Measurements from ENCODE around the gene RETREG1.
"Not testable (repeated sequence)": the region's sequence is repeated elsewhere in the genome, so short reads cannot be mapped to it uniquely, and the experiment has no call there.

The RETREG1 gene, protein sequence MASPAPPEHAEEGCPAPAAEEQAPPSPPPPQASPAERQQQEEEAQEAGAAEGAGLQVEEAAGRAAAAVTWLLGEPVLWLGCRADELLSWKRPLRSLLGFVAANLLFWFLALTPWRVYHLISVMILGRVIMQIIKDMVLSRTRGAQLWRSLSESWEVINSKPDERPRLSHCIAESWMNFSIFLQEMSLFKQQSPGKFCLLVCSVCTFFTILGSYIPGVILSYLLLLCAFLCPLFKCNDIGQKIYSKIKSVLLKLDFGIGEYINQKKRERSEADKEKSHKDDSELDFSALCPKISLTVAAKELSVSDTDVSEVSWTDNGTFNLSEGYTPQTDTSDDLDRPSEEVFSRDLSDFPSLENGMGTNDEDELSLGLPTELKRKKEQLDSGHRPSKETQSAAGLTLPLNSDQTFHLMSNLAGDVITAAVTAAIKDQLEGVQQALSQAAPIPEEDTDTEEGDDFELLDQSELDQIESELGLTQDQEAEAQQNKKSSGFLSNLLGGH
- total RNA-seq = 31.0 to 87.2 (median 38.6) reads per million in 4 donors

DNA sequence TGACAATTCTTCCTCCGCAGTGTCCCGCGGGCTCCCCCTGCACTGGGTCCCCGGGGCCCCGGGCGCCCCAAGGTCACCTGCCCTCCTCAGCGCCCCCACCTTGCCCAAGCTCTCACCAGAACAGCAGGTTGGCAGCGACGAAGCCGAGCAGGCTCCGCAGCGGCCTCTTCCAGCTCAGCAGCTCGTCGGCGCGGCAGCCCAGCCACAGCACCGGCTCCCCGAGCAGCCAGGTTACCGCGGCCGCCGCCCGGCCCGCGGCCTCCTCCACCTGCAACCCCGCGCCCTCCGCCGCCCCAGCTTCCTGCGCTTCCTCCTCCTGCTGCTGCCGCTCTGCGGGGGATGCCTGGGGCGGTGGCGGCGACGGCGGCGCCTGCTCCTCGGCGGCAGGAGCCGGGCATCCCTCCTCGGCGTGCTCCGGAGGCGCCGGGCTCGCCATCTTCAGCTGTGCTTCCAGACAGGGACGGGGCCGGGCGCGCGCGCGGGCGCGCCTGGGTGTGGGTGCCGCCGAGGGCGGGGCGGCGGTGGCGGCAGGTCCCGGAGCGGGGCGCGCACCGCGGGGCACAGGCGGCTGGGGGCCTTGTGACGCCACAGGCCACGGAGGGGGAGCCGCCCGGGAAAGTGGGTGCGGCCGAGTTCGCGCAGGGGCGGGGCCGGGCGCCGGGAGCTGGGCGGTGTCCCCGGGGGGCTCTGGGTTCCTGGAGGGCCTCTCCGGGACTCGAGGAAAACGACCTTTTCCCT, at the start of gene RETREG1:
RETREG1 (minus strand) TSS at position 462 of the 738 bp plus-strand sequence; CDS start at position 436, 26 bp downstream.
- peak; percentile 59 to 82 (median 75) for DNase-seq

DNA sequence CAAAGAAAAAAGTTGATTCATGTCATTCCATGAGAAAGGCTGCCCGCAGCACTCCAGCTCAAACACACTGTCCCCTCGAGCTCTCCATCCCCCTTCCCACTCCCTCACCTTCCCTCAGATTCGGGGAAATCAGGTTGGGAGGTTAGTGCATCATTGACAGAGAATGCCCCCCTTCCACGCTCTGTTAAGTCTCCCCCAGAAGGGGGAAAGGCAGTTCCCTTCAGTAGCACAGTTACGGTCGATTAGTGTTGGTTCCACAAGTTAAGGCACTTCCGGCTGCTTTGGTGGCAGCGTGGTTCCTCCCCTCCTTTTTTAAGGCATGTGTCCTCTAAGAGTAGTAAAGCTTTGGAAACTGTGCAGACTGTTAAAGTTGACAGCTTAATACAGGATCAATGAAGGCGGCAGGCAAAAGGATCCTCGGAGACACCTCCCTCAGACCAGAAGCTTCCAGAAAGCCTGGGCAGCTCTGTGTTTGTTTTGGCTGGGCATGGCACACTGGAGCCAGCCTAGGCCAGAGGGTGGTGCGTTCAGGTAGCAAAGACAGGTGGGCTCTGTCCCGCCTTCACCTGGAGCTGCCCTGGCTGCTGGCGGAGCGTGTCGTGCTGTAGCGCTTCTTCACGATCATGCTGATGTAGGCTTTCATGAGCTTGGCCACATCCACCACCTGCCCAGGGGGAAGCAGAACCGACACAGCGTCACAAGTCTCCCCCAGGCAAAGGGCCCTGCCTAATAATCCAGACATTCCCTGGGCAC, 49.5 kb upstream of the RETREG1 start:
- no peak for DNase-seq

DNA sequence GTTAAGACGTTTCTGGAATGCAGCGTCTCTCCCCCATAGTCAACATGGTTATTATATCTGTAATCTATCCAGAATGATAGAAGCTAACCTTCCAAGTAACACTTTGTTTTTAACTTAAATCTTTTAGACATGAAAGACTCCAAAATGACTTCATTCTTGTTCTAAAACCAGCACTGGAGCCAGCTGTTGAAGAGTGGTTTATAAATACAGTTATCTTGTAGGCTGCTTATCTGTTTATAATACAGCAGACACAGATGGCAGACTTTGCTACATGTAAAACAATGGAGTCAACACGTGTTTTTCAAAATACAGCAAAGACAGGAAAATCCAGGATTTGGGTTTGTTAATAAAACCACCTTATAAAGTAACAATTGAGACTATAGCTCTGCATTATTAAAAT, 48.8 kb upstream of the RETREG1 start:
- no peak for DNase-seq

DNA sequence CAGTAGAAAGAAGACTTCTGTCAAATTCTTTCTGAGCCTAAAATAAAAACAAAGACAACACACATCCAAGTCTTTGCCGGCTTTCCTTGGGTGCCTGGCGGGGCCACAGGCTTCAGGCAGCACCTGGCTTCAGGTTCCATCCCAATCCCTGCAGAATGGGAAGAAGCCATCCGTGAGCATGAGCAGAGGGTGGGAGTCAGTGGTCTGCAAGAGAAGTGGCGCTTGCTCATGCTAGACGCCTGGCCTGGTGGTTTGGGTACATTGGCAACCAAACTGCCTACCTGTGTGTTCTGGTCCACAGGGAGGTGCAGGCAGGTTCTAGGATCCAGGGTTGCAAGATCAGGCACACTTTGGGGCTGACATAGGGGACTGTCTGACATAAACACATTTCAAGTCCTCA, 47.6 kb upstream of the RETREG1 start:
- no peak for DNase-seq

DNA sequence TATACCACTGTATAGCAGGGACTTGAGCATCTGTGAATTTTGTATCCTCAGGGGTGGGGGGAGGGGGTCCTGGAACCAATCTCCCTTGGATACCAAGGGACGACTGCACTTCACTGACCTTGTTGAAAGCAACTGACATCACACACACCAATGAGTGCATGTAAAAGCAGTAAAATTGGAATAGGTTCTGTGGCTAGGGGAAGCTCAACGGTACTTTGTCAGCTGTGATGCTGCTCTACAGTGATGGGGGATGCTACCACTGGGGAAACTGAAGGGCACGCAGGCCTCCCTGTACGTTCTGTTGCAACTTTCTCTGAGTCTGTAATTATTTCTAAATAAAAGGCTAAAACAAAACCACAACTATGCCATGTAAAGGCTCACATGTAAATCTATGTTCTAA, 47.0 kb upstream of the RETREG1 start:
- DNase-seq = no peak

DNA sequence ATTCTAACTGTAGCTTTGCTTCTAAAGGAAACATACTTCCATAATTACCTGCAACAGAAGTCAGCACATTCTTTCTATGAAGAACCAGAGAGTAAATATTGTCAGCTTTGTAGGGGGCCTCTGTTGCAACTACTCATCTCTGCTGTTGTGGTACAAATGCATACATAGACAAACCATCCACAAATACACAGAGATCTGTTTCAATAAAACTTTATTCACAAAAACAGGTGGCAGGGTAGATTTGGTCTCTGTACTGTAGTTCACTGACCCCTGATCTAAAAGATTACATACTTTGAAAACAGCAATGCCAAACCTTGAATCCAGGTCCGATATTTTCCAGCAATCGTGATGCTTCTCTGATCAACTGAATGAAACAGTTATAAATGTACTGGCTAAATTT, 44.9 kb upstream of the RETREG1 start:
- no peak for DNase-seq

DNA sequence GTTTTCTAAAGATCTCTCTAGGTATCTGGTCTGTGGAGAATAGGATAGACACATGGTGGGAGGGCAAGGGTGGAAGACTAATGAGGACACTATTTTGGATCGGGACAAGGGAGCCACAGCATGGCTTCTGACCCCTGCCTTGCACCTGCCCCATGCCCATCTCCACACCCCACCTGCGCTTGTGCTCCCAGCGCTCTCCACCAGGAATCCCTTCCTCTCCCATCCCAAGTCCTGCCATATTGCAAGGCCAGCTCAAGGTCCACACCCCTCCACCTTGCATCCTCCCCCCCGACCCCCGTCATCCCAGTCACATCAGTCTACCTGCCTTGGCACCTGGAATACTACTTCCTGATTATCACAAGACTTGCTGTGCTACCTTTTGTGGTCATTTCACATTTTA, 44.2 kb upstream of the RETREG1 start:
- DNase-seq = no peak

DNA sequence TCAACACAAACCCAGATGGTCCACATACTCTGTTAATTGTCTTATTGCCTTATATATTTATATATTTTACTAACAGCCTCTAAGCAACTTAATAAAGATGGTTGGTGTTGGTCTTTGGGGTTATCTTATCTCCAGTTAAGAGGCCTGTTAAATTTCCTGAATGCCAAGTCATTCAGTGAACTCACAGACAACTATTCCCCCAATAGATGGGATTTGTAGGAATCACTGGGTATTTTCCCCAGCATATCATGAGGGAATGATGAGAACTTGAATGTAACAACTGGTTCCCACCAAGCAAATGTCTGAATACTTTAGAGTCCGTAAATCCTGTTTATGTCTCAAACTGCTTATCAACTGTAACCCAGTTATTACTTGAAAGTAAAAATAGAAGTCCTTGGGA, 42.7 kb upstream of the RETREG1 start:
- no peak for DNase-seq

DNA sequence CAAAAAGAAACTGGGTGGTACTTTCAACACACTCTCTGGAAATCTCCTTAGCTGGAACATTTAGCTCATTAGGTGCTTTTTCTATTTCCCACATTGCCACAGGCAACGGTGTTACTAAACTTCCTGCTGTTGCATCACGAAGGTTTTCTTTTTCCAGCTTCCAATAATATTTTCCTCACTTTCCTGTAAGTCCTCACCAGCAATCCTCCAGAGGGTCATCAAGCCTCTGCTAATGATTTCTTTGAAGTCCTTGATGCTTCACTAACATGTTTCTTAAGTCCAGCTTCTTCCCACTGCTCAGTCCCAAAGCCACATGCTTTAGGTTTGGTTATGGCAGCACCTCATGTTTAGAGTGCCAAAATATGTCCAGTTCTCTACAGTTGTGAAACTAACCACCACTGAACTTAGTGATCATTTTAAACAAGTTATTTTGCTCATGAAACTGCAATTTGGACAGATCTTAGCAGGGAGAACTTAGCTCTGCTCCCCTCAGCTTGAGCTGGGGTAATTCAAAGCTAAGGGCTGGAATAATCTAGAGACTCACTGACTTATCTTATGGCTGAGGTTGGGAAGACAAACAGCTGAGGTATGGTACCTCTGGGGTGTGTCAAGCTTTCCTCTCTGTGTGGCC, 39.9 kb upstream of the RETREG1 start:
- no peak for DNase-seq

DNA sequence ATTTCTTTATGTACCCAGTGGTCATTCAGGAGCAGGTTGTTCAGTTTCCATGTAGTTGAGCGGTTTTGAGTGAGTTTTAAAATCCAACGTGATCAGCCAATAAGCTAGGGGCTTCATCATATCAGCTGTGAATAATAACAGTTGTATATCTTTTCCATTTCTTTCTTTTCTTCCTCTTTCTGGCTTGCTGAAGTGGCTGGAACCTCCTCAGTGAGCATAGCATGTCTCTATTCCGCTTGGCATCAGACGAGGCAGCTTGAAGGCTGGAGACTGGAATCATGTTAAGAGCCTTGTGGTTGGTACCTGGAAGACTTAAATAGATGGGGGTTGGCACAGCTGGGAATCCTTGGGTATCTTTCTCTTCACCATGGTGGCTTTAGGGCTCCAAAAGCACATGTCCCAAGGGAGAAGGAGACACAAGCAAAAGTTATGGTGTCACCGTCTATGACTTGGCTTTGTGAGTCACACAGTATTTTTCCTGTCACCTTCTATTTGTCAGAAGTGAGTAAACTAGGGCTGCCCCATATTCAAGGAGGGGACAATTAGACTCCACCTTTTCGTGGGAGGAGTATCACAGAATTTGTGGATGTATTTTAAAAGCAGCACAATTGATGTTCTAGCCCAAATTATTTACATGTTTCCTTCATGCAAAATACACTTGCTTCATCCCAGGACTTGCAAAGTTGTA, 38.0 kb upstream of the RETREG1 start:
- DNase-seq = no peak

DNA sequence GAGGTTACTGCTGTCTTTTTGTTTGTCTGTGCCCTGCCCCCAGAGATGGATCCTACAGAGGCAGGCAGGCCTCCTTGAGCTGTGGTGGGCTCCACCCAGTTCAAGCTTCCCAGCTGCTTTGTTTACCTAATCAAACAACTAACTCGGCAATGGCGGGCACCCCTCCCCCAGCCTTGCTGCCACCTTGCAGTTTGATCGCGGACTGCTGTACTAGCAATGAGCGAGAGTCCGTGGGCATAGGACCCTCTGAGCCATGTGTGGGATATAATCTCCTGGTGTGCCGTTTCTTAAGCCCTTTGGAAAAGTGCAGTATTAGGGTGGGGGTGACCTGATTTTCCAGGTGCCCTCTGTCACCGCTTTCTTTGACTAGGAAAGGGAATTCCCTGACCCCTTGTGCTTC, 31.9 kb upstream of the RETREG1 start:
- not testable (repeated sequence) for DNase-seq

DNA sequence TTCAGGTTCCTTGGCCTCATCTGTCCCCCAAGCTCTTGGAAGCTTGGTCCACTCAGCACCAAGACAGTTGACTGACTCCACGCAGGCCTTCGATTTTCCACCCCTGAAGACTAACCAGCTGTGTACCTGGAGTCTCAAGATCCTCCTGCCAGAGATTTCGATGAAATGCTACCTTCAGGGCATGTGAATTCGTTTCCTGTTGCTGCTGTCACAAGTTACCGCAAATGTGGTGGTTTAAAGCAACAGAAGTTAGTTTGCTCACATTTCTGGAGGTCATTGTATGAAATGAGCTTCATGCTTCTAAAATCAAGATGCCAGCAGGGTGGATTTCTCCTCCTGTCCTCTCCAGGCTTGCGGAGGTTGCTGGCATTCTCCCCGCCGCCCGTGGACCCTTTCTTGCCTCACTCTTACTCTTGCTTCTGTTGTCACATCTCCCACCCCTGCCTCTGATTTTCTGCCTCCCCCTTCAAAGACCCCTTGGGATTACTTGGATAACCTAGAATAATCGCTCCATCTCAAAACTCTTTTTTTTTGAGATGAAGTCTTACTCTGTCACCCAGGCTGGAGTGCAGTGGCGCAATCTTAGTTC, 27.6 kb upstream of the RETREG1 start:
- DNase-seq = no peak

DNA sequence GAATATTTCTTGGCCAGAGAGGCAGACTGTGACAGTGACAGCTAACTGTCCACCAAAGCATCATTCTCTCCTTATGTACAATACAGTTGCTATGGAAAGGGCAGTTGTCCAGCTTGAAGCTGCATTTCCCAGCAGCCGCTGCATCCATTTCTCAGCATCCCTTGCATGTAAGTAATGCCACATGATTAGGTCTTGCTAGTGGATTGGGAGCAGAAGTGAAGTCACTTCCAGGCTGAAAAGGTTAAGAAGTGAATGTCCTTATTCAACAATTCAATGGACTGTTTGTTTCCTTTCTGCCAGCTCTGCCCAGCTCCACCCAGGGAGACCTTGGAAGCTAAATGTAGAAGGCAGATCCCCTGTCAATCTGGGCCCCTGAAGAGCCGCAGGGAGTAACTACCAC, 26.1 kb upstream of the RETREG1 start:
- DNase-seq = no peak

DNA sequence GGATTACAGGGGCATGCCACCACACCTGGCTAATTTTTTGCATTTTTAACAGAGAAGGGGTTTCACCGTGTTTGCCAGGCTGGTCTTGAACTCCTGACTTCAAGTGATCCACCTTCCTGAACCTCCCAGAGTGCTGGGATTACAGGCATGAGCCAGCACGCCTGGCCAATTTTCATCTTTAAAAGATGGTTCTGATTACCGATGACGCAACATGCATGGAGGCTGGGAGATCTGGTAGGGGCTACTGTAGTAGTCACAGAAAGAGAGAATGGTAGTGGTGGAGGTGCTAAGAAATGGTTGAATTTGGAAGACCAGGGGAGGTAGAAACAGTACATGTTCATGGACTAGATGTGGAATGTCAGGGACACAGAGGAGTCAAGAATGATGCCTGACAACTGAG, 22.4 kb upstream of the RETREG1 start:
- DNase-seq = no peak

DNA sequence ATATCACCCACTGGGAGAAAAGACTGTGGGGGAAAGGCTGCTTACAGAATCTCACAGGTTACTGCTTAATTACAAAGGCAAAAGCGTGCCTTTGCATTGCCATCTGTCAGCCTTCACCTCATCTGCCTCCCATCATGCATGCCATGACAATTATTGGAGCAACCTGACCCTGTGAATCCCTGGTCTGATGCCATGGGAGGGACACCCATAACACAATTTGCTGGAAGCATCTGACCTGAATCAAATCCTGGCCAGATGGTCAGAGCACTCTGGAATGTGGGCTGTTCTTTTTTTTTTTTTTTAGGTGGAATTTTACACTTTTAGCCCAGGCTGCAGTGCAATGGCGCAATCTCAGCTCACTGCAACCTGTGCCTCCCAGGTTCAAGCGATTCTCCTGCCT, 11.6 kb upstream of the RETREG1 start:
- DNase-seq = no peak

DNA sequence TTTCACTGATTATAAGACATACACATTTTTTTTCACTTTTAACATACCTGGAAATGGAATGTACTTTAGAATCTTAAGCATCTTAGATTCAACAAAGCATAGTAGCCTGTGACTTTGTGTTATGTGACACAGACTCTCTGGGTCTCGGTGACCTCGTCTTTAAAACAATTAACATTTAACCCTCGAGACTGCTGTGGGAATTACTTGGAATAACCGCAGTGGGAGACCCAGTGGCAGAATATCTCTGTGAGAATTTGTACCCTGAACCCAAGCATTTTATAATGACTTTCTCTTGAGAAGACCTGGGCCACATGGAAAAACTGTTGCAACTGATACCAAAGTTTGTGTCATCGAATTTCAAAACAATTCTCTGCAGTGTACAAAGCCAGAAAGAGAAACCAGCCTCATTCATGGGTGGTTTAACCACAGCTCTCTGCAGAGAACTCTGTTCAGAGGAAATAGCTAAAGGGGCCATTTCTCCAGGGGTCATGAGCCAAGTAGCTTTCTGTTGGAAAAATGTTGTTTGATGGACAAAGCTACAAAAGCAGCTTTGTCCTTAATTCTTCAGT, 10.0 kb upstream of the RETREG1 start:
- DNase-seq = peak in 1 of 5 donors; percentile 81

DNA sequence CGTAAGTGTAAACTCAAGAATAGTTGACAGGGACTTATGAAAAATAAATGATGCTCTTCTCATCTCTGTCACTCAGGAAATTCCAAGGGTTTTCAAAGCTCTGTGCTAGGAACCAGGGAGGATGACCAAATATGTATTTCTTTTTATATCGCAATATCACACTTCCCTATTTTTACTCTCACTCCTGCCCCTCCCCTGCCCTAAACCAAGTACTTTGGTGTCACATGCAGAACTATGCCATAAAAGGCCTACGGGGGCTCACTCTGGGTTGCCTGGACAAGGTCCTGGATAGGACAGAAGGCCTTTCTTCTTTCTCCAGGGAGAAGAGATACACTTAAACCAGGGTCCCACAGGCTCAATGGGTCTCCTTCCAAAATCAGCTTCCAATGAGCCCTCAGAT, 8.3 kb upstream of the RETREG1 start:
- no peak for DNase-seq

DNA sequence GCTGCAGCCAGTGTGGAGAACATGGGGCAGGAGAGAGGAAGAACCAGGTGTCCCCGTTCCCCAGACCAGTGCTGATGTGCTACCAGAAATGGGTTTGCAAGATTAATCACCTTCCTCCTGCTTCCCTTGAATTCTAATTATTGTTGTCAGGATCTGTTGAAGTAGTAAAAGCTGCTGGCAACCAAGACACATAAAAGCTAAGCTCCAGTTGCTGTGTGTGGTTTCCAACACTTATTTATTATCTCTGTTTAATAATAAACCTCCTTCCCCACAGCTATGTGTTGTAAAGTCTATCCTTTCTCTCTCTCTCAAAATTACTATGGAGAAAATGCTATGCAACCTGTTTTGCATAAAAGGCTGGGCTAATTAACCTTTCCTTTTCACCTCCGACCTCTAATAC, 2.3 kb upstream of the RETREG1 start:
- DNase-seq = no peak

DNA sequence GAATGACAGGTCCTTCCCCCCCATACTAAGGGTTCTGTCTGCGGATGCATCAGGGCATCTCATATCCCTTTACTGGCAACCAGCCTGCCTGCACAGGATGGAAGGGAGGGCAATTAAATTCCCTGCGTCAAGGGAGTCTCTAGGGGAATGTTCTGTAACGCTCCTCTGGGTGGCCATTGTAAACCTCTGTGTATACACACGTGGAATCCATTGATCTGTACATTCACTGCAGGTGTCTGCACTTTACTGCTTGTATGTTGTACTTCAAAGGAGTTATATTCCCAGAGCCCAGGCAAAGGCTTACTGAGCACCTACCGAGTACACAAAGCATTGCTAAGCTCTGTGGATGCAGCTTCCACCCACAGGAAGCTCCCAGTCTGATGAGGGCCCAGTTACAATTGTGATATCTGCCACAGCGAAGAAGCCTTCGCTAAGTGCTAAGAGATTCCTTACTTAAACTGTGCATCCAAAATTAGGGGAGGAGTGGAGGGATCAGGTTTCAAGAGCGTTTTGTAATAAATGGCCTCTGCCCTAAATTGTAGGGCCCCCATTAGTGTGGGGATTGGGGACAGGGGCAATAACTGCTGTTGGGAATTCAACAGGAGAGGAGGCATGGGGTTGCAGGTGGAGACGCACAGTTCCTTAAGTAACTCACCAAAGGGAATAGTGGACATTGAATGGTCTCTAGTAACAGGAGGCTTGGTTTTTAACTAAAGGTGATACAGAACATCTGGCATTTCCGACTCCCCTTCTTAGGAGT, 1.5 kb upstream of the RETREG1 start:
- no peak for DNase-seq

DNA sequence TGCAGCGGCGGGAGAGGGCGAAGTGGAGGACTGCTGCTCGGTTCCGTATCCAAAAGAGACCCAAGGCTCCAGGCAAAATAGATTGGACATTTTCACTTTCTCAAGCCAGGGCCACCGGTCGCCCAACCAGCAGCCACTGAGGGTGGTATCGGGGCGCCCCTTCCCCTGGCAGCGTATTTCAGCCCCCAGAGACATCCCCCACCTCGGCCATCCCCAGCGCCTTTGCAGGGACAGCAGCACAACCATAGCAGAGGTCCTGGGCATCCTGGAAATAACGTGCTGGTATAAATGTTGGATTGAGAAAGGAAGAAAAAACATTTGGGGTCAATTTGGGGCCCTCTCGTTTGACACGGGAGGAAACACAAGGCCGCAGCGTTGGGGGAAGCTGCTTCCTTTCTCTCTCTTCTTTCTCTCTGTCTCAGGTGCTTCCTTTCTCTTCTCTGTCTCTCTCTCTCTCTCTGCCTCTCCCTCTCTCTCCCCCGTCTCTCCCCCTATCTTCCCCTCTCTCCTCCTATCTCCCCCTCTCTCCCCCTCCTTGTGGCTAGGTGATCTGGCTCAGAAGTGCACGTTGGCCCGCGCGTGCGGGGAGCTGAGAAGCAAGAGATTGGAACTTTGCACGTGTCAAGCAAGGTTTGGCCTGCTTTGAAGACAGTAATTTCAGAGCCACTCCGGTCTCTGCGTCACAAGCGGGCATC, 624 bp upstream of the RETREG1 start:
- peak in 3 of 5 donors; percentile 21 to 47 (median 40) for DNase-seq
